ENCODE data around the gene PEAK1. TPM values are rescaled to one million over a fixed set of nuclear protein-coding genes. Genes with fewer than 3 reads are reported as not detected.

PEAK1 gene
- total RNA-seq, 1 donor from 2014 or later, result 27.7 TPM

GRCh38 chr15:77367631-77368030 lies 52.3 kb downstream of the PEAK1 start:
- DNase-seq (ENCODE audit: extremely low spot score in 2 of 2), result no peak
- intact Hi-C loops (cut with DNase I), result loop anchor here (10.0 kb wide), 1 partner anchor 1097 kb away; no protein-coding TSS in a partner anchor
- Histone ChIP-seq H3K4me1 (peaks cover 19% of the 10 kb centered on the region), H3K9me3 (no peaks in the 10 kb centered on the region), H3K27ac (no peak overlapping the region), H3K36me3 (peaks cover 0 to 5% of the 10 kb centered on the region in 2 donors), H3K4me3 (no peak overlapping the region), H3K27me3 (no peaks in the 10 kb centered on the region)
- no peak for TF ChIP-seq CTCF (IDR thresholded peaks at IDR 0.05)
- TF ChIP-seq POLR2A (IDR thresholded peaks at IDR 0.05), result no peak
- no peak for TF ChIP-seq POLR2AphosphoS5 (IDR thresholded peaks at IDR 0.05; ENCODE audit: insufficient read depth in 1 of 2, low read depth in 1 of 2)

GRCh38 chr15:77361456-77361855 lies 58.4 kb downstream of the PEAK1 start:
- no peak for DNase-seq (ENCODE audit: extremely low spot score in 2 of 2)

GRCh38 chr15:77358545-77359240 lies 61.2 kb downstream of the PEAK1 start:
- H3K9me3 ChIP-seq, result no peaks in the 10 kb centered on the region
- H3K27me3 ChIP-seq, result no peaks in the 10 kb centered on the region
- DNase-seq (ENCODE audit: extremely low spot score in 2 of 2), result no peak
- intact Hi-C loops (cut with DNase I), result no loop called here
- H3K36me3 ChIP-seq, result peaks cover 0 to 2% of the 10 kb centered on the region in 2 donors
- no peak for TF ChIP-seq POLR2AphosphoS5 (IDR thresholded peaks at IDR 0.05; ENCODE audit: insufficient read depth in 1 of 2, low read depth in 1 of 2)
- no peak for TF ChIP-seq POLR2A (IDR thresholded peaks at IDR 0.05)
- no peak for TF ChIP-seq CTCF (IDR thresholded peaks at IDR 0.05)
- H3K4me1 ChIP-seq, result peaks cover 7% of the 10 kb centered on the region
- H3K4me3 ChIP-seq, result no peak overlapping the region
- H3K27ac ChIP-seq, result no peak overlapping the region

More at GRCh38 chr15:77361456-77361855, 58.4 kb downstream of the PEAK1 start:
- peaks cover 7% of the 10 kb centered on the region for H3K4me1 ChIP-seq
- H3K9me3 ChIP-seq, result no peaks in the 10 kb centered on the region
- TF ChIP-seq POLR2A (IDR thresholded peaks at IDR 0.05) (no peak), CTCF (IDR thresholded peaks at IDR 0.05) (no peak), POLR2AphosphoS5 (IDR thresholded peaks at IDR 0.05; ENCODE audit: insufficient read depth in 1 of 2, low read depth in 1 of 2) (no peak)
- peaks cover 0 to 5% of the 10 kb centered on the region in 2 donors for H3K36me3 ChIP-seq
- no peak overlapping the region for H3K4me3 ChIP-seq
- H3K27me3 ChIP-seq, result no peaks in the 10 kb centered on the region
- no peak overlapping the region for H3K27ac ChIP-seq
- intact Hi-C loops (cut with DNase I), result loop anchor here (10.0 kb wide), 1 partner anchor 1103 kb away; no protein-coding TSS in a partner anchor

- DNase-seq (ENCODE audit: extremely low spot score in 2 of 2), result no peak
- Histone ChIP-seq H3K36me3 (no peaks in the 10 kb centered on the region), H3K4me1 (peaks cover 7% of the 10 kb centered on the region), H3K4me3 (no peak overlapping the region), H3K27ac (no peak overlapping the region), H3K27me3 (no peaks in the 10 kb centered on the region), H3K9me3 (no peaks in the 10 kb centered on the region)
- TF ChIP-seq POLR2AphosphoS5 (IDR thresholded peaks at IDR 0.05; ENCODE audit: insufficient read depth in 1 of 2, low read depth in 1 of 2) (no peak), CTCF (IDR thresholded peaks at IDR 0.05) (no peak), POLR2A (IDR thresholded peaks at IDR 0.05) (no peak)
- intact Hi-C loops (cut with DNase I), result no loop called here
Observed at GRCh38 chr15:77356305-77356704, 63.6 kb downstream of the PEAK1 start.

GRCh38 chr15:77355321-77355720 lies 64.6 kb downstream of the PEAK1 start:
- H3K4me1 ChIP-seq, result peaks cover 7% of the 10 kb centered on the region
- DNase-seq (ENCODE audit: extremely low spot score in 2 of 2), result no peak
- H3K27ac ChIP-seq, result no peak overlapping the region
- intact Hi-C loops (cut with DNase I), result no loop called here
- H3K36me3 ChIP-seq, result no peaks in the 10 kb centered on the region
- TF ChIP-seq CTCF (IDR thresholded peaks at IDR 0.05) (no peak), POLR2A (IDR thresholded peaks at IDR 0.05) (no peak), POLR2AphosphoS5 (IDR thresholded peaks at IDR 0.05; ENCODE audit: insufficient read depth in 1 of 2, low read depth in 1 of 2) (no peak)
- H3K27me3 ChIP-seq, result no peaks in the 10 kb centered on the region
- H3K9me3 ChIP-seq, result no peaks in the 10 kb centered on the region
- H3K4me3 ChIP-seq, result no peak overlapping the region

Measured in vagina (tissue), 2 donors.